Suprapubic skin (tissue), 4 donors: ENCODE results near the gene ARHGAP12.

Experiments
- CTCF ChIP-seq, 2 donors: fragments of 200-600 bp in 1 of 2; fragments of 450-650 bp in 1 of 2; sonication (generic) in 1 of 2; IDR thresholded peaks; one replicate each; pipeline ENCODE4 v1.5.1; 2016 to 2019; ENCODE audit warnings: antibody characterized with exemption in 2 of 2, mild to moderate bottlenecking in 1 of 2, moderate library complexity in 1 of 2
- POLR2A ChIP-seq, 2 donors: fragments of 450-650 bp; IDR thresholded peaks; one replicate each; pipeline ENCODE4 v1.6.1; 2017; ENCODE audit warnings: antibody characterized with exemption in 2 of 2, mild to moderate bottlenecking in 2 of 2, moderate library complexity in 2 of 2
- POLR2AphosphoS5 ChIP-seq, 3 donors: sonication (generic); formaldehyde crosslinking; IDR thresholded peaks; one replicate each; pipeline ENCODE4 v1.6.1; 2017; ENCODE audit warnings: antibody characterized with exemption in 3 of 3

GRCh38 chr10:31884386-31884785 is 44.2 kb downstream of the ARHGAP12 start:
- TF ChIP-seq CTCF (IDR thresholded peaks at IDR 0.05), result no peak
- TF ChIP-seq POLR2A (IDR thresholded peaks at IDR 0.05), result no peak
- no peak for TF ChIP-seq POLR2AphosphoS5 (IDR thresholded peaks at IDR 0.05)
